GM19372 (cell line): Measurements from ENCODE around the gene WDR4.
"Not testable (repeated sequence)": the region's sequence is repeated elsewhere in the genome, so short reads cannot be mapped to it uniquely, and the experiment has no call there.

ENCODE experiments used
- ATAC-seq: cut with Tn5 transposase; IDR thresholded peaks from one replicate; pipeline ENCODE4 v1.9.1; 2021; ENCODE audit warnings: mild to moderate bottlenecking, low read depth, moderate library complexity; ENCODE audit not compliant: unreplicated experiment

The WDR4 gene, protein sequence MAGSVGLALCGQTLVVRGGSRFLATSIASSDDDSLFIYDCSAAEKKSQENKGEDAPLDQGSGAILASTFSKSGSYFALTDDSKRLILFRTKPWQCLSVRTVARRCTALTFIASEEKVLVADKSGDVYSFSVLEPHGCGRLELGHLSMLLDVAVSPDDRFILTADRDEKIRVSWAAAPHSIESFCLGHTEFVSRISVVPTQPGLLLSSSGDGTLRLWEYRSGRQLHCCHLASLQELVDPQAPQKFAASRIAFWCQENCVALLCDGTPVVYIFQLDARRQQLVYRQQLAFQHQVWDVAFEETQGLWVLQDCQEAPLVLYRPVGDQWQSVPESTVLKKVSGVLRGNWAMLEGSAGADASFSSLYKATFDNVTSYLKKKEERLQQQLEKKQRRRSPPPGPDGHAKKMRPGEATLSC

DNA sequence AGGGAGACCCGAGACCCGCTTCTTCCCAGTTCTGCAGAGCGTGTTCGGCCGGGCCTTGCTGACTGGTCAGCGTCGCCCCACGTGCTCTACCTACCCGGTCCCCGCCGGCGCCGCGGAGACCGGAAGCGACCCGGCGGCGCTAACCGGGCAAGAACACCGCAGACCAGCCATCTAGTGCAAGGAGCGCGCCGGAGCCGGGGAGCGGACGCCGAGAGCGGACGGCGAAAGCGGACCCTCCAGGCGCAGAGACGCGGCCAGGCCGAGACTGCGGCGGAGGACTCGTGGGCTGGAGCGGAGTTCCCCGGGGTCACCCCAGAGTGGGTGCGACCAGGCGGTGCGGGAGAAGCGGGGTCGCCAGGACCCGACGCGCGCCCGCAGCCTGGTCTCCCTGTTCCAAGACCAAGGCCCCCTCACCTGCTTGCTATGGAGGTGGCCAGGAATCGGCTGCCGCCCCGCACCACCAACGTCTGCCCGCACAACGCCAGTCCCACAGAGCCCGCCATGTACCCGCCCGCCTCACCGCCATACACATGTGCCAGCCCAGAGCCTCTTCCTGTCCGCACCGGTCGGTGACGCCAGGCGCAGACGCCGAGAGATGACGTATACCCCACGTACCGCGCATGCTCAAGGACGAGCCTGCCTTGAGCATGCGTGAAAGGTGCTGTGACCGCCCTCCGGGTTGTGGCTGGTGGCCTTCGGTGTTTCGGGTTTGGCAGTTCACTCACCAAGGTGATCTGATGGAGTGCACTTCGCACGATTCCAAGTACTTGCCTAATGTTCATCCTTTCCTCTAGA is at the start of gene WDR4:
Gene WDR4, minus strand, starts transcription at position 547 of the 795 bp plus-strand sequence. Its CDS starts 44 bp downstream, at position 503.
- ATAC-seq, result peak; percentile 81

DNA sequence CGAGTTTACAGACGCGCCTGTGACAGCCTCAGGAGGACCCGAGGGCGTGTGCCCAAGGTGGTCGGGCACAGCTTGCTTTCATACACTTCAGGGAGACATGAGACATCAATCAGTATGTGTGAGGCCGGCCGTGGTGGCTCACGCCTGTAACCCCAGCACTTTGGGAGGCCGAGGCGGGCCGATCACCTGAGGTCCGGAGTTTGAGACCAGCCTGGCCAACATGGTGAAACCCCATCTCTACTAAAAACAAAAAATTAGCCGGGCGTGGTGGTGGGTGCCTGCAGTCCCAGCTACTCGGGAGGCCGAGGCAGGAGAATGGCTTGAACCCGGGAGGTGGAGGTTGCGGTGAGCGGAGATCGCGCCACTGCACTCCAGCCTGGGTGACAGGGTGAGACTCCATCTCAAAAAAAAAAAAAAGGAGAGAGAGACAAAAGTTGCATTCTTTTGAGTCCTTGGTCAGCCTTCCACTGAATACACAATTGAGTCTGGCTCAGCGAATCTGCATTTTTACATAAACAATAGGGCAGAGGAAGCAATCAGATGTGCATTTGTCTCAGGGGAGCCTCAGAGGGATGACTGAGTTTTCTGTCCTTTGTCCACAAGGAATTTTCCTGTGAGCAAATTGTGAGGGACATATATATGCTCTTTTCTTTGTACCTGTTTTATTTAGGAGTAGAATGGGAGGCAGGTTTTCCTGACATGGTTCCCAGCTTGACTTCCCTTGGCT is 48.3 kb upstream of the WDR4 start:
- not testable (repeated sequence) for ATAC-seq

DNA sequence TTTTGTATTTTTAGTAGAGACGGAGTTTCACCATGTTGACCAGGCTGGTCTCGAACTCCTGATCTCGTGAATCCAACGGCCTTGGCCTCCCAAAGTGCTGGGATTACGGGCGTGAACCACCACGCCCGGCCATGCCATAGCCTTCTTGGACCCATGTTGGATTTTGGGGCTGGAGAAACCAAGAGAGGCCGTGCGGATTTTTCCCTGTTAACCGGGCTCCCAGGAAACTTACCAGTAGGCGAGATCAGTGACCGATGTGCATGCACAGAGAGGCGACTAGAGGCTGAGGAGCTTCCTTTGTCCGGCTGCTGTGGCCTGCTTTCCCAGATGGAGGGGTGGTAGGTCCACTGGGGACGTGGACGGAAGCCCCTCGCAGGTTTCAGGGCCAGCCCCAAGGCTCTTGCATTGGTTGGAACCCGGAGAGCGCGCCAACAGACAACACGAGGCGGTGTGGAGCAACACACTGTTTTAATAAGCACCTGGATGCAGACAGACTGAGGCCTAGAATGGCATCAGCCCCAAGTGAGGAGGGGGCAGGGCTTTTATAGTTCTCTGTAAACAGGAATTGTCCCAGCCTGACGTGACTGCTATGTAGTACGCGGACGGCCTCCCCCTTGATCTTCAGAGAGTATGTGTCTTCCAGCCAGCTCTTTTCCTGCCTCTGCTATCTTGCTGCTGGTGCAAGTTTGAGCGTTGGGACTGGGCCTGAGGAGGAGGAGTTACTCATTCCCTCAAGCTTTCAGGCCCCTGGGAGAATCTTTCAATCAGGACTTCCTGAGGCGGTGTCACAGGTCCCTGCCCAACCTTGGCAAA is 46.0 kb upstream of the WDR4 start, which contains the start of gene ERVH48-1:
Gene ERVH48-1, minus strand, starts transcription at position 517 of the 813 bp plus-strand sequence. CDS start 6,624 bp downstream, outside the sequence.
- no peak for ATAC-seq

DNA sequence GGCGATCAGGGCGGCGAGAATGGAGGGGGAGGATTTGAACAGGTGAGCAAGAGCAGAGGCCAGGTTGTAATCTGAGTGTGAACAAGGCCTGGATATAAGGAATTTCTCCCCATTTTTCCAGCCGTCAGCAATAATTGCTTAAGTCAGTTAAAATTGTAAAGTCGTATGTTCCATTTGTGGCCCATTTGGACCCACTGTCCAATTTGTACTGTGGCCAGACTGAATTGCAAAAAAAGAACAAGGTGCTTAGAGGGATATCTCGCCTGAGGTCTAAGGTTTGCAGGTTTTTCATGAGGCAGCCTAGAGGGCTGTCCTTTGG is 45.1 kb upstream of the WDR4 start:
- no peak for ATAC-seq

DNA sequence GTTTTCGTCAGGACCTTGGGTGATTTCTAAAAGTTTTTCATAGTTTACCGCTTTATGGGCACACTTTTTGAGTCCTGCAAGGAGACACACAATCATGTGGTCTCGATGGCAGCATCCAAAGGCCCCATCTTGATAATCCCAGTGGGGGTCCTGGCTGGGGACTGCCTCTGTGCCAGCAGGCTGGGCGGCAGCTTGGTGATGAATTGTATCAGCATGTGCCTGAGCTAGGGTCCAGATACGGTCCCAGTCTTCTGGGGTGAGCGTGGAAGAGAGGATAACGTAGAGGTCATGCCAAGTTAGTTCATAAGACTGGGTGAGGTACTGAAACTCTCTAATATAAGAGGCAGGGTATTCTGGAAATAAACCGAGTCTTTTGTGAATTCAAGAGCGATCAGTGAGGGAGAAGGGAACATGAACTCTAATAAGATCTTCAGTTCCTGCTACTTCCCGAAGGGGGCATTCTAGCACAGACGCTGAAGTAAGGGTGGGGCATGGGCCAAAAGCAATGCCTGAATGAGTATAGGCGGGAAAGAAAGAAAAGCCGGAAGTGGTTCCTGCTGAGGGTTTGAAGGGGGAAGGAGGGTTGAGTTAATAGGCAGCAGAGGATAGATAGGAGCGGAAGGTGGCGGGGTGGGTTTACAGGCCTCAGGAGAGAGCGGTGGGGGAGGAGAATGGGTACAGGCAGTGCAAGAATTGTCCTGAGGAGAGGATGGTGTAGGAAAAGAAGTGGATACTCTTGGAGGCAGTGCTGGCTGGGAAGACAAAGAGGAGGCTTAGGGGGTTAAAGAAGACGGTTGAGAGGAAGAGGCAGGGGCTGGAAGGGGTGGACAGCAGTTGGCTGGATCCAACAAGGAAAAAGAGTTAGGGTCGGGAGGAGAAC is 44.5 kb upstream of the WDR4 start:
- ATAC-seq, result peak; percentile 54

DNA sequence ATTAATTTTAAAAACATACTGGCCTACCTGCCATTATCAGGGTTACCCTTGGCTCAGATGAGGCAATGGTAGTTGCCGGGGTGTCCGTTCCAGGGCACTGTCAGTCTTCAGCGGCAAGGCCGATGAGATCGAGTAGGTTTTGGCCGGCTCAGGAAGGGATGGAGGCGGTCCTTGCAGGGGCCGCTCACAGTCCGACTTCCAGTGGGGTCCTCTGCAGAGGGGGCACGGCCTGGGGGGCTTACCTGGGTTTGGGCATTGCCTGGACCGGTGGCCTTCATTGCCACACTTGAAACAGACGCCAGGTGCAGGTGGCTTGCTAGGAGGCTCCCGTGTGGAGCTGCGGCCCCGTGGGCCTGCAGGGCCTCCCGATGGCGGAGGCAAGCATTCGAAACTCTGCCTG is 43.6 kb upstream of the WDR4 start:
- no peak for ATAC-seq

DNA sequence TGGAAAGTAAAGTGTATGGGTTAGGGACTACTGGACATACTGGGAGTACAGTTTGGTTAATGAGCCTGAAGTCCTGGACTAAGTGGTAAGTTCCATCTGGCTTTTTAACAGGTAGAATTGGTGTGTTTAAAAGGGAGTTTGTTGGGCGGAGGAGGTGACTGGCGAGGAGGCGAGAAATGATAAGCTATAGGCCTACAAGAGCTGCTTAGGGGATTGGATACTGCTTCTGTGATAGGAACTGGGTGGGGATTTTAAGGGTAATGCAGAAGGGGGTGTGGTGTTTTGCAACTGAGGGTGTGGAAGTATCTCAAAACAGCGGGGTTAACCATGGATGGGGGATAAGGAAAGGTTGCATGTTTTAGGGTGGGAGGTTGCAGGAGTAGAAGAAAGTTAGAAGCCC is 42.6 kb upstream of the WDR4 start:
- no peak for ATAC-seq

DNA sequence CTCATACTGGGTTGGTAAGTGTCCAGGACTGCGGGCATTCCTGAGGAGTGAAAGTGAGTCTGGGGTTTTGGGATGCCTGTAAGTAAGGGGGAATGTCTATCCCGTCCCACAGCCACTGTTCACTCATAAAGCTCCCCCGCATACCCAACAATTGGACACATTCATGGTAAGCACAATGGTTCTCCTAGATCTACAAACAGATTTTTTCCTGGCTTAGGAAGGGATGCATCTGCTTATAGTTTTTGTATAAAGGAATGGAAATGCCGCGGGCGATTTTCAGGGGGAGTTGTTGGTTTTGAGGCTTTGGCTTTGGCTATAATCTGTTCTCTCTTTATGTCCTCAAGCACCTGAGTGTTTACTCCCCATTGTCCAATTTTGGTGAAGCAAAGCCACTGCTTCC is 39.0 kb upstream of the WDR4 start:
- no peak for ATAC-seq

DNA sequence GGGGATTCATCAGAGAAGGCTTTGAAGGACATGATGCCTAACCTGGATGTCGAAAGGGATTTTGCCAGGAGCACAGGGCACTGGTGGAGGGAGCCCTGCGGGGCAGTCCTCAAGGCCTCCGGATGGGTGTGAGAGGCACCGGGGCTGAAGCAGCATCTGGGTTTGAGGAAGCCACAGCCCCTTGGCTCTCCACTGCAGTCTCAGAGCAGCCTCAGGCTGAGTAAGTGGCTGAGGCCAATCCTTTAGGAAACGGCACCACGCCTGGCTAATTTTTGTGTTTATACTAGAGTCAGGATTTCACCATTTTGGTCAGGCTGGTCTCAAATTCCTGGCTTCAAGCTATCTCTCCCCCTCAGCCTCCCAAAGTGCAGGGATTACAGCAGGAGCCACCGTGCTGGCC is 34.1 kb upstream of the WDR4 start:
- no peak for ATAC-seq

DNA sequence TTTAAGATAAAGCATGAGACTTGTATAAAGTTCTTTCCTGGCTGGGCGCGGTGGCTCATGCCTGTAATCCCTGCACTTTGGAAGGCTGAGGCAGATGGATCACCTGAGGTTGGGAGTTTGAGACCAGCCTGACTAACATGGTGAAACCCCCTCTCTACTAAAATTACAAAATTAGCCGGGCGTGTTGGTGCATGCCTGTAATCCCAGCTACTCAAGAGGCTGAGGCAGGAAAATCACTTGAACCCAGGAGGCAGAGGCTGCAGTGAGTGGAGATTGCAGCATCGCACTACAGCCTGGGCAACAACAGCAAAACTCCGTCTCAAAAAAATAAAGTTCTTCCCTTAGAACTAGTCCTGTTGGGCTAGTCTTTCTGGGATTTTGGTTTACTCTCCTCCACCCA is 32.6 kb upstream of the WDR4 start:
- ATAC-seq, result not testable (repeated sequence)

DNA sequence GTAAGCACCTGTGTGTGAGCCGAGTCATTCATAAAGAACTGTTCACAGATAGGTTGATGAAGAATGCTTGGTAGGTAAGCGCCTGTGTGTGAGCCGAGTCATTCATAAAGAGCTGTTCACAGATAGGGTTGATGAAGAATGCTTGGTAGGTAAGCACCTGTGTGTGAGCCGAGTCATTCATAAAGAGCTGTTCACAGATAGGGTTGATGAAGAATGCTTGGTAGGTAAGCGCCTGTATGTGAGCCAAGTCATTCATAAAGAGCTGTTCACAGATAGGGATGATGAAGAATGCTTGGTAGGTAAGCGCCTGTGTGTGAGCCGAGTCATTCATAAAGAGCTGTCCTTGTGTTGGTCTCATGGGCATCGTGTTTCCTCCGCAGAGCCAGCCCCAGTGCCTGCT is 29.1 kb upstream of the WDR4 start:
- not testable (repeated sequence) for ATAC-seq

DNA sequence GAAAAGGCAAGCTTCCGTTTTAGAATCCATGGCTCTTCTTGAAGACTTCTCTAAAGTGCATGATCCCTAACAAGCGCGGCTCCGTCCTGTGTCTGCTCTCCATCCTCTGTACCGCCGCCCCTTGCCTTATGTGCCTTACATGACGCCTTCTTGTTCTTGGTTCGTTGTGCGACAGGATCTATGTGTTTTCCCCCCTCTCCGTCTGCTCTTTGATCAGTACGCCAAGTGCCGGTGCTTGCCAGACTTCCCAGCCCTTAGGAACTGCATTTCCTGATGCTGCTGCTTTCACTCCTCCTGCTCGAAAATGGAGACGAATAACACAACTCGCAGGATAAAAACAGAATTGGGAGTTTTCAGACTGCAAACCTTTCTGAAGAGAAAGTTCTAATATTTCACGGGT is 26.9 kb upstream of the WDR4 start:
- ATAC-seq, result no peak

DNA sequence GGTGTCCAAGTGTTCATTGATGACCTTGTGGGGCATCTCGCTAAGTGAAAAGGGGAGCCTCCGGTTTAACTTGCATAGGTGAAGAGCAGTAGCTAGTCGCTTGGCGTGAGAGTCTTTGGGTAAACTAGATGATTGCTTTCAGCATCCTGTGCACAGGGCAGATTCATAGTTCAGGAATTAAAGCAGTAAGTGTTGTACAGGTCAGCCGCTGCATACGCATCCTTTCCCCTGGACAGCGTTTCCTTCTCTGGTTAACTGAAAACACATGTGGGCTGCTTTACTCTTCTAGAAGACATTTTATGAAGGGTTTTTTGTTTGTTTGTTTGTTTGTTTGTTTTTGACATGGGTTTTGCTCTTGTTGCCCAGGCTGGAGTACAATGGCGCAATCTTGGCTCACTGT is 25.9 kb upstream of the WDR4 start:
- ATAC-seq, result no peak

DNA sequence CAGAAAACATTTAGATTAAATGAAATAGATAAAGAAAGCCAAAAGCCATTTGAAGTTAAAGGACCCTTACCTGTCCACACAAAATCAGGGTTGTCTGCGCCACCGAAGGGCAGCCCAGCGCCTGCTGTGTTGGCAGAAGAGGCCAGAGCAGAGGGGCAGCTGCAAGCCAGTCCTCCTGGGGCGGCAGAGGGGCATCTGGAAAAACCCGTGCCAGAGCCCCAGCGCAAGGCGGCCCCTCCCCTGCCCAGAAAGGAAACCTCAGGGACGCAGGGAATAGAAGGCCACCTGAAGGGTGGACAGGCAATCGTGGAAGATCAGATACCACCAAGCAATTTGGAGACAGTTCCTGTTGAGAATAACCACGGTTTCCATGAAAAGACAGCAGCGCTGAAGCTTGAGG is 24.5 kb upstream of the WDR4 start:
- no peak for ATAC-seq

DNA sequence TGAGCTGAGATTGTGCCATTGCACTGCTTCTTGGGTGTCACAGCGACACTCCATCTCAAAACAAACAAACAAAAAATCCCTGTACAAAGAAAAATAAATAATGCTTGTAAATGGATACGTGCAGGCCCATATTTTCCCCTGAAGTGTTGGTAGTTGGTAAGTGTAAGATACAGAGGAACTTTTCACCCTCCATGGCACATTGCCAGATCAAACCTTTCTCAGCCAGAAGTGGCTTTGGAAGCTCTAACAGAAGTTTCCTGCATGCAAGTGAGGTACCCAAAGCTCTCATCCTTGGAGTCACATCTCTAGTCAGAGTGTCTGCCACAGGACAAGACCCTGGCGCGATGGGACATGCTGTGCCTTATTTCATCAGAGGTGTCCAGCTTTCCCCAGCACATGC is 21.1 kb upstream of the WDR4 start:
- ATAC-seq, result no peak

DNA sequence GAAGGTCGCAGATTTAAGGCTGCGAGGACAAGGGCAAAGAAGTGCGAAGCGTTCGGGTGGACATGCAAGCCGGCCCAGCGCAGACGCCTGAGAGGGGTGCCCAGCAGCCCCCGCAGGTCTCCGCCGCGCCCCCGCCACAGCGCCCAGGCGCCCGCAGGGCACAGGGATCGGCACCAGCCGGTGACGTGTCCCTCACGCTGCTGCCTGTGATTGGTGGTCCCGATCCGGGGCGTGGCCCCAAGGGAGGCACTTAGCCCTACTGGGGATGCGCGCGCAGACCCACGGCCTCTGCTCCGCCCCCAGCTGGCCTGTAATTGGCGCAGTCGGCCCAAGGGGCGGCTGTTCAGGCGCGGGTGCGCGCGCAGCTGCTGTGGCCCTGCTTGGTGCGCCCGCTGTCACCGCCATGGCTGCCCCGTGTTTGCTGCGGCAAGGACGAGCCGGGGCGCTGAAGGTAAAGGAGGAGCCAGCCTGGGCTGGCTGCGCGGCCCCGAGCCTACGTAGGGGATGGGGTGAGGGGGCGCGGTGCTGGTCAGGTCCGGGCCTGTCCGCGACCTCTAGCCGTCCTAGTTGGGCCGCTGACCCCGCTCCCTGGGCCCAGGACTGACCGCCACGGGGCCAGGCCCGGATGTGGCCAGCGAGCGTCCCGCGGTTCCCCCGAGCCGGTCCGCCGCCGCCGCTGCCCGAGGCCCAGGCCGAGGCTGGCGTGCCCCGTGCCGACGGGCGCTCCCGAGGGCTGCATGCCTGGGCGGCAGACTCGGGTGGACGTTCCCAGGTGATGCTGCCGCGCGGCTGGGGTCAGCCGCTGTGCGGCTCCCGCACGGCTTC is 13.8 kb upstream of the WDR4 start, which contains the start of gene NDUFV3:
Gene NDUFV3, plus strand, starts transcription at position 379 of the 825 bp plus-strand sequence. Its CDS starts 25 bp downstream, at position 404.
- ATAC-seq, result peak; percentile 88

DNA sequence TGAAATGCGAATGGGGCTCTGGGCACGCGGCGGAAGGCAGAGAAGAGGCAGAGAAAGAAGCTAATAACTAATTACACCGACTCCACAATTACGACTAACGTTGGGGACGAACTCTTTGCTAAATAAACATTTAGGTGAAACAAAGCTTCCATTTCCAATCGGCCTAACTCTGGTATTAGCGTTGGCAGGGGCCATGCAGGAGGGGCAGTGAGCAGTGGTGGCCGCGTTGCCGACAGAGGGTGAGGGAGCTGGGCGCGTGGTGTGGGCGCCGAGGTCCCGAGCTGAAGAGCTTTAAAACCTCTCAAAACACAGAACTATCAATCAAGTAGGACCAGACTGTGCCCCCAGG is 13.2 kb upstream of the WDR4 start:
- peak; percentile 14 for ATAC-seq

DNA sequence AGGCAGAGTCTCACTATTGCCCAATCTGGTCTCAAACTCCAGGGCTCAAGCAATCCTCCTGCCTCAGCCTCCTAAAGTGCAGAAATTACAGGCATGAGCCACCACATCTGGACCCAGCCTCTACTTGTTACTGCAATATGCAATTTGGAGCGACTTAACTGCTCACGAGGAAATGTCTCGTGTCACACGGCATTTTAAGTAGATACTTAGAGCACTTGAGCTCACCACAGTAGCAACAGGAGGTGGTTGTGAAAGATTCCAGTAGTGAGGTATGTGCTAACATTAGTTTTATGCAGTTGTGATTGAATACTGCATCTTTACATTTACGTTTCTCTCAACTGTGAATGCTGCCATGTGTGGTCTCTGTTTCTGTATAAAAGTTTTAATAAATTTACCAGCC is 8.0 kb upstream of the WDR4 start:
- no peak for ATAC-seq
